AG08395 (cell line): ENCODE results near the gene SLC7A5.

ENCODE experiments used
- DNase-seq: peaks from one replicate; pipeline ENCODE4 v3.0.0; 2012; ENCODE audit warnings: mixed read lengths, low spot score

SLC7A5 gene

GRCh38 chr16:87846705-87847466, 22.4 kb downstream of the SLC7A5 start:
- no peak for DNase-seq

- DNase-seq = no peak
Measured at GRCh38 chr16:87845807-87846619, 23.3 kb downstream of the SLC7A5 start.

GRCh38 chr16:87845213-87845612, 24.1 kb downstream of the SLC7A5 start:
- no peak for DNase-seq

- no peak for DNase-seq
Measured at GRCh38 chr16:87844809-87845208, 24.5 kb downstream of the SLC7A5 start.

DNA sequence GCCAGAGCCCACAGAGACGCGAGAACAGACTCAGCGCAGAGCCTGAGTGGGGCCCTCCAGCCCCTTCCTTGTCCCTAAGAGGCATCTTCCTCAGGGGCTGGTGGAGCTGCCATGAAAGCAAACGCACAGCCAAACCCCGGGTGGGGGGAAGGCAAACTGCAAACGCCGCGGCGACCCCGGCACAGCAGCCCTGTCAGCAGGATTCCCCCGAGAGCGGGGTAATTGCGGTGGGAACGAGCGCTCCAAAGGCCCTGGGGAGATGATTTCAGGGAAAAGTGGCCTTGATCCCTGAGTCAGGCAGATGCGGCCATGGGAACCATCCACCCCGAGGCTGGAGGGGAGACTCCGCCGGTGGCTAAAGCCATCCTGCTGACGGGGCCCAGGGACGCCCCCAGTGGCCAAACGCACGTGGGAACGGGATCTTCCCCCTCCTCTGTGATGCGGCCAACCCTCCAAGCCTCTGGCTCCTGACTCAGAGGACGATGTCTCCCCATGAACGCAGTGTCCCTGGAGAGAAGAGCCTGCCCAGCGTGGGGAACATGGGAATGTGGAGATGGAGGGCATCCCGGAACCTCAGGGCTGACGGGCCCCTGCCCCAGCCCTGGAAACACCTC, 25.1 kb downstream of the SLC7A5 start:
- DNase-seq = no peak

GRCh38 chr16:87843678-87844105, 25.6 kb downstream of the SLC7A5 start:
- no peak for DNase-seq

DNA sequence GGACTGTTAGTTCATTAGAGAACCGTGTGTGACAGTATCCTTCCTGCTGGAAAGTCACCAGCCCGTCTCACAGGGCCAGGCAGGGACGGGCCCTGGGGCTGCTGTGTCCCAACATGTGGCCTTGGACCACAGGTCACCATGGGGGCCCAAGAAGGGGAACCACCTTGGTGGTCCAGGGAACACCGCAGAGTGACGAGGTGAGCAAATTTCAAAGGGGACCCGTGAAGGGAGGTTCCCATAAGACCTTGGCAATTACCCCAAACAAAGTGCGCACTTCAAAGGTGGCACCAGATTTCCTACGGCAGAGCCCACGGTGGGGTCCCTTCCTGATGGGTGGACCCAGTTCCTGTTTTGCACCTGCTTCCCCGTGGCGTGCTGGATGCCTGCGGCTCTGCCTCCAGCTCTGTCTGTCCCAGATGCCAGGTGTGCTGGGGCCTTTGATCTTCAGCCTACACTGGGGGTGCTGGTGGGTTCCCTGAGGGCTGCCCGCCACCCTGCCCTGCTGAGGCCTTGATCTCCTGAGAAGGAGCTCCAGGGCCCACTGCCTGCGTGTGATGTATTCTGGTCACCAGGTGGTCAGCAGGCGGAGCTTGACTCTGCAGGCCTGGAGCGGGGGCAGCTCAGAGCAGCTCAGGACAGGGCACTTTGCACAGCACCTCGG, 27.0 kb downstream of the SLC7A5 start:
- no peak for DNase-seq

DNA sequence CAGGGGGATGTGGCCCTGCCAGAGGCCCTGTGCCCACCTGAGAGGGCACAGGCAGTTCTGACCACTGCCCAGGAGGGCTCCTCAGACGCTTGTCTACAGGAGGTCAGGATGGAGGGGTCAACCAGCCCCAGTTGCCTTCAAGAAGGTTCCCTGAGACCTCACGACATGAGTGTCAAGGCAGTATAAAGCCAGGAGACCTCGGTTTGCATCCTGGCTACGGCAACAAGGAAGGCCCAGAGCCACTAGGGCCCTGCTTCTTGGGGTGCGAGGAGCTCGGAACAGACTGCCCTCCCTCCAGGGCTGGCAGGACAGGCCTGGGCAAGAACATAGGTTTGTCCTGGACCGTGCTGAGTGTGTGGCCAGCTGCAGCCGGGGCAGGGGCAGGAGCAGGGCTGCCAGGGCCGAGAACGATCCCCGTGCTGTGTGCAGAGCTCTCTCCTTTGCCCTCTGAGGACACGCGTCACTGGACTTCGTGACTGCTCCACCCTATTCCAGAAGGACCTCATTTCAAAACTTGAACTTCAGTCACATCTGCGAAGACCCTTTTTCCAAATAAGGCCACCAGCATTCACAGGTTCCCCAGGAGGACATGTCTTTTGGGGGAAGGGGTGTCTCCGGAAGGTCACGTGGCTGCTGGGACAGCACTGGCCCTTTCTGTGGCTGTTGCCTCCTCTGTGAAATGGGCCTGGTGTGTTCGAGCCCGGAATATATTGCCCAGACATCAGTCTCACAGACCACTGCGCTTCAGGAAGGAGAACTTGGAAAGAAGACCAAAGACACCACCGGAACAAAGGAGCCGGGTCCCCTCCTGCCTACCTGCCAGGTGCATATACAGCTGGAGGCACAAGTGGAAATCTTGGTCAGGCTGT, 27.7 kb downstream of the SLC7A5 start:
- no peak for DNase-seq

DNA sequence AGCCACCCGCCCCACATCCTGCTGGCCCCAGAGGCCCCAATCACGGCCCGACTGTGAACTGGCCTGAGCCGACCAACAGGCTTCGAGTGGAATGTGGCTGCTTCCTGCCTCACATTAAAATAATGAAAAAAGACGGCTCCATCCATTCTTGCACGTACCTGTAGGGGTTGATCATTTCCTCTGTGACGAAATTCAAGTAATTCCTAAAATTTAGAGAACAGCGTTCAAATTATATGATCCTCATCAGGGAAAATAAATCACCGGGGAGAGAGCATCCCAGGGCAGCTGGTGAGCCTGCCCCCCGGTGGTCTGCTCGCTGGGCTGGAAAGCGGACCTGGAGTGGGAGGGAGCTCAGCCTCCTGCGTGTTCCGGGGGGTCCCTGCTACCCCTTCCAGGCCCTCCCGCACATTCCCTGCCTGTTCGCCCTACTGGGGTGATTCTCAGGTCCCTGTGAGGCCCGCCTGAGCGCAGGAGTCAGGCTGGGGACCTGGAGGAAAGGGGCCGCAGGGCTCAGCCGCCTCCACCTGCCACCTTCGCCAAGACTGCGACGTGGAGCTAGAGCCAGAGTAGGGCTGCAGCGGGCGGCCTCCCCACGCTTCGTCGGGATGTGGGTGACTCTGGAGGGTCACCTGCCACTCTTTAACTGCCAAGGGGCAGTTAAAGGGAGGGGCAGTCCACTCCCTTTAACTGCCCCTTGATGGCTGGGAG, 28.9 kb downstream of the SLC7A5 start:
- DNase-seq = no peak

DNA sequence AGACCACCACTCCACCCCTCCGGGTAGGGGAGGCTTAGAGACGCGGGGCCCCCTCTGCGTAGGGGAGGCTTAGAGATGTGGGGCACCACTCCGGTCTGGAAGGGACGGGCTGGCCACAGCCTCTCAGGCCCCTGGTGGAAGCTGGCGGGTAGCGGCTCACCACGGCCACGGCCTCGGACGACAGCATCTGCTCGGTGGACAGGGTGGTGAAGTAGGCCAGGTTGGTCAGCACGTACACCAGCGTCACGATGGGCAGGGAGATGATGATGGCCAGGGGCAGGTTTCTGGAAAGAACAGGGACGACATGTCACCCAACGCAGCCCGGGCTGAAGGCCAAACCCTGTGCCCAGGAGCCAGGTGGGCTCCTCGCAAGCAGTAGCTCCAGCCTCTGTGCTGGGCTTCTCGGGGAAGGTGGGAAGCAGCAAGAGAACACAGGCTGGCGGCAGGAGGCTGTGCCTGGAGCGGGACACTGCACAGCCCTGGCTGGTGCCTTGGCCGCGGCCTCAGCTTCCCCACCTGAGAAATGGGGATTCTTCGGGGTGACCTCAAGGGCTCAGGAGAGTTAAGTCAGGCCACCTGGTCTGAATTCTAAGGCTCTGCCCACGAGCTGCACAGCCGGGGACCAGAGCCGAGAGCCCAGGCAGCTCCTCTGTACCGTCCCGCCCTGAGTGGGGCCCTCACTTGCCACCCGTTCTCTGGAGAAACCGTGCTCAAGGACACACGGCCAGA, 29.6 kb downstream of the SLC7A5 start:
- DNase-seq = no peak

GRCh38 chr16:87838643-87839541, 30.4 kb downstream of the SLC7A5 start:
- DNase-seq = no peak

DNA sequence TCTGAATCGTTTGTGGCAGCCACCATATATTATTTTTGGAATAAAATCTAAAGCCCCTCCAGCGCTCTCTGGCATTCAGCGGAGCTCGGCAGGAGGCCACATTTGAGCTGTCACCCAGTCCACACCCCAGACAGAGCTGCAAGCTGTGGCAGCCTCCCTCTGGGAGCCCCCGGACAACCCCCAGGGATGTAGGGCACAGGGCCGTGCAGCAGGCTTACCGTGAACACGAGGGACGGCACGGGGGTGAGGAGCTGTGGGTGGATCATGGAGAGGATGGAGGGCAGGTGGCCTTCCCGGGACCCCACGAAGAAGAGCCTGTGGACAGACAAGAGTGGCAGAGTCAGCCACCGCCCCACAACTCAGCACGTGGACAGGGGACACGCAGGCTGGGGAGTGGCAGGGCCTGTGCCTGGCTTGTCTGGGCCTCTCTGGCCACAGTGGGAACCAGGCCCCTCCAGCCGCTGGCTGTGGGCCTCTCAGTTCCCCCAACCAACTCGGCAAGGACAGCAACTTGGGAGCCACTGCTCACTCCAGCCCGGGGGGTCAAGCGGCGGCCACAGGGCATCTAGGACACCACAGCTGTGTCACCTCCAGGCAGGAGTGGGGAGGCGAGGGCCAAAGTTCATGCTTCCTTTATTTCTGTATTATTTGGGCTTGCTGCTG, 31.5 kb downstream of the SLC7A5 start:
- DNase-seq = no peak

GRCh38 chr16:87836844-87837581, 32.3 kb downstream of the SLC7A5 start:
- no peak for DNase-seq

DNA sequence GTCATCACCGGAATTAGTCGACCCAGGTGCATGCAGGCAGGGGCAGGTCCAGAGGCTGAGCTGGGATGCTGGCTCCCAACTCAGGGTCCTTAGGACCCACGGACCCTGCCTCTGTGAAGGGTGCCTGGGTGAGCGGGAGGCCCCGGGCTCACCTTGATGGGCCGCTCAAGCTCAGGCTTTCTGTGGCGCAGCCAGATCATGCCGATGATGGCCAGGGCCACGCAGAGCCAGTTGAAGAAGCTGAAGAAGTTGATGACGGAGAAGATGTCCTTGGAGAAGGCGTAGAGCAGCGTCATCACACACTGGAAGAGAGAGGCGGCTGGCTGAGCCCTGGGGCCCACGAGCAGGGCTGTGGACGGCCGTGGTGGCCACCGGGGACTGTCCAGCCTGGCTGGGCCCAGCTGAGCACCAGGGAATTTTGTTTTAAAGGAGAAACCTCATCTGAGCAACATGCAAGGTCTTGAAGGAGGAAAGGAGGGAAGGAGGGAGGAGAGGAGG, 32.9 kb downstream of the SLC7A5 start:
- DNase-seq = no peak

- DNase-seq = no peak
Measured at GRCh38 chr16:87835882-87836331, 33.4 kb downstream of the SLC7A5 start.

GRCh38 chr16:87834668-87835473, 34.4 kb downstream of the SLC7A5 start:
- no peak for DNase-seq
